COR-L47 (cell line): Measurements from ENCODE around the gene HEYL.
A peak's percentile ranks its signal among the peaks of the same experiment; 100 is the strongest.
"Not testable (repeated sequence)": the region's sequence is repeated elsewhere in the genome, so short reads cannot be mapped to it uniquely, and the experiment has no call there.

Experiments
- DNase-seq: peaks from one replicate; lab custom pipeline; 2025; lab: John Stamatoyannopoulos, UW

HEYL gene

GRCh38 chr1:39608921-39609320 lies 30.5 kb downstream of the HEYL start:
- no peak for DNase-seq

- not testable (repeated sequence) for DNase-seq
Observed at GRCh38 chr1:39603677-39604076, 35.8 kb downstream of the HEYL start.

GRCh38 chr1:39601667-39602255 lies 37.7 kb downstream of the HEYL start:
- DNase-seq = not testable (repeated sequence)

DNA sequence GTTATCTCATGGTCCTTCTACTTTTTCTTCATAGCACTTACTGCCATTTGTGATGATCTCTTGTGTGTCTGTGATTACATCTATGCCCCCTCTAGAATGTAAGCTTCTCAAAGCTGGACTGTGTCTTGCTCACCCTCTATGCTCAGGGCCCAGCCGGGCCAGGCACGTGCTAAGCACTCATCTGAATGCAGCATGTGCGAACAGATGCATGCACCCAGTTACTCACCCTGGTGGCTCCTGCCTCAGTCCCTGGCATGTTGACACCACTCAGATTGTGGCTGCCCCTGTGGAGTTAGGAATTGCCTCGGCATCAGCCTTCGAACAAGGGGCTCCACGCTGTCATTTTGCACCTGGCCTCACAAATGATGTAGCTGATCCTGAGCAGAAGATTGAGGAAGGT lies 43.3 kb downstream of the HEYL start:
- DNase-seq = no peak

DNA sequence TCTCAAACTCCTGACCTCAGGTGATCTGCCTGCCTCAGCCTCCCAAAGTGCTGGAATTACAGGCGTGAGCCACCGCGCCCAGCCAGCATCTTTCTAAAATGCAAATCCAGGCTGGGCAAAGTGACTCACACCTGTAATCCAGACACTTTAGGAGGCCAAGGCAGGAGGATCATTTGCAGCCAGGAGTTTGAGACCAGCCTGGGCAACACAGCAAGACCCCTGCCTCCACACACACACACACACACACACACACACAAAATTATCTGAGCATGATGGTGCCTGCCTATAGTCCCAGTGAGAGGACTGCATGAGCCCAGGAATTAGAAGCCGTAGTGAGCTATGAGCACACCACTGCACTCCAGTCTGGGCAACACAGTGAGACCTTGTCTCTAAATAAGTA lies 46.1 kb downstream of the HEYL start:
- no peak for DNase-seq

- peak; percentile 14 for DNase-seq
Observed at GRCh38 chr1:39592069-39592468, 47.4 kb downstream of the HEYL start.

DNA sequence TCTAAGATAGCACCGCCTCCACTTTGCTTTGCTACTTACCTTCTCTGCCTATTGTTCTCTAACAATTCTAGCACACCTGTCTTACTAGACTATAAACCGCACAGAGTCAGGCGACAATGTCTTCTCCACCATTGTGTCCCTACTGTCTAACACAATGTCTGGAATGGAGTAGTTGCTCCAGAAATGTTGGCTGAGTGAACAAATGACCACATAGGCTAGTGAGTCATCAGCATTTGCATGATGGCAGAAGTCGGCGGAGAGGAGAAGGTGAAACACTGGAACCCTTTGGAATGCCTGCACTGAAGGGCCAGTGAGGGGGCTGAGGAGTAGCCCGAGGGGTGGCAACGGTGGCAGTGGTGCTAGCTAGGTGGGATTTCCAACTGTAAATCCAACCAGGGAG lies 48.9 kb downstream of the HEYL start:
- DNase-seq = no peak

DNA sequence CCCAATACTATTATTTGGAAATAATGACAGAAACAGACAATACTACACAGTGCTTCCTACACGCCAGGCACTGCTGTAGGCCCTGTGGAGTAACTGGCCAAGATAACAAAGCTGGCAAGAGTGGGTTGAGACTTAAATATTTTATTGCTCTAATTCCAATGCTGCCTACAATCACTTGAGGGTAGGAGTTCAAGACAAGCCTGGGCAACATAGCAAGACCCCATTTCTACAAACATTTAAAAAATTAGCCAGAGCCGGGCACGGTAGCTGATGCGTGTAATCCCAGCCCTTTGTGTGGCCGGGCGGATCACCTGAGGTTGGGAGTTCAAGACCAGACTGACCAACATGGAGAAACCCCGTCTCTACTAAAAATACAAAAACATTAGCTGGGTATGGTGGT lies 53.5 kb downstream of the HEYL start:
- no peak for DNase-seq

DNA sequence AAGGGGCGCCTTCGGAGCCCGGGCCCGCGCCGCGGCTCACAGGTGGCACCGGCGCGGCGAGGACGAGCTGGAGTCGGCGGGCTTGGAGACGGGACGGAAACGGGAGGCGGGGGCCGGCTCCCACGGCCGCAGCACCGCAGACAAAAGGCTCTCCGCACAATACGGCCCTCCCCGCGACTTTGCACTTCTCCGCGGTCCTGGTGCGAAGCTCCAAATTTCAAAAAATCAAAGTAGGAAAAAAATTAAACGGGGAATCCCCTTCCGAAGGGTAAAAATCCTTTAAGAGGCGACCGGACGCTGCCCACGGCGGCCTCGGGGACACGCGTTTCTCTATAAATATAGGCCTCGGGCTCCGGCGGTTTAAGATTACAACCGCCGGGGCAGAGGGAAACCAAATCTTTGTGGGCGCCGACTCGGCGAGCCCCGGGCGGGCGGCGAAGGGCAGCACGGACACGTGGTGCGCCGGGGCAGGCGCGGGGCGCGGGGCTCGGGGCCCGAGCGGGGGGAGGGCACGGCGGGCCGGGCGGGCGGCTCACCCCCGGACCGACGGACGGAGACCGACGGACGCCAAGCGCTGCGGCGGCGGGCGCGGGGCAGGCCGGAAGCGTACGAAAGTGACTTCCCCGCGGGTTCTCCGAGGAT lies 63.3 kb downstream of the HEYL start:
- DNase-seq = peak; percentile 21

DNA sequence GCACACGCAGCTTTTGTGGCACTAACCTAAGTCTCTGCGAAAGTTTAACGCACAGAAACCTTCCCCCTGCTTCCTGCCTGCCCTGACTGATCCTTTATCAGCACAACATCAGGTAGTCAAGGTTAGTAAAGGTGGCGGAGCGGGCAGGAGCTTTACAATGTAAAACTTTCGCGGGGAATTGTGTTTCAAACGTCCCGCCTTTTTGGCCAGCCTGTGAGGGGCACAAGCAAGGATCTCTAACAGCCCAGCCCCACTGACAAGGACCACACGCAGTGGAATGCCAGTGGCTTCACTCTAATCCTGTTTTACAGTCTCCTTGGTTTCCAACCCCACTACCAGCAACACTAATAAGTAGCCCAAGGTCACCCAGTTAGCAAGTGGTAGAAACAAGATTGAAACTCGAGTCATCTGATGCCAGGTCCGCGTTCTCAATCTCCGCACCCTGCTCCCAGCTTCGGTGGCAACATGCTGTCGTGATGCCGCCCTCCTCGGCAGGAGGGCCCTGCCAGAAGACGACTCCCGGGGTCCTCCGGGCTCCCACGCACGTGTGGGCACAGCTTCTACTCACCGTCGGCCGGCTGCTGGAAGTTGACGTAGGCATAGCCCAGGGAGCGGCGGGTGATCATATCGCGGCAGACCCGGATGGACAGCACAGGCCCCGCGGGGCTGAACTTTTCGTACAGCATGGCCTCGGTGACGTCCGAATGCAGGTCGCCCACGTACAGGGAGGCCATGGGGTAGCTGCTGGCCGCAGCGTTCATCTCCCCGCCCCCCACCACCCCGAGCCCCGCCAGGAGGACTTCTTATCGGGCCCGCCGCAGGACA lies 64.0 kb downstream of the HEYL start:
- peak; percentile 9 for DNase-seq

DNA sequence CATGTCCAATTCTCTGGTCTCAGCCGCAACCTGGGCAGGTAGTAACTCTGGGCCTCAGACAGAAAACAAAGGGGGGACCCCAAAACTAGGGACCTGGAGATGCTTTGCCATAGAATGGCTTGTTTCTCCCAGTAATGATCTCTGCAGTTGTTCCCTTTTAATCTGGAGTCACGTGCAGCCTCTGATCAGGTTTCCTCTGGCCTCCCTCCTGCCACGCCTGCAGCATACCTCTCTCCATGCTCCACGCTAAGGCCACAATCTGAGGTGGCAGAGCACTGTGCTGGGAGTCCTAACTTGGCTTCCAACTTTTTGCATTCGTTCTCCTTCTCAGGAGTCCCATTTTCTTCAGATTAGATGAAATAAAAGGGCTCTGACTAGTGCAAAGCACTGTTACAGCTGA lies 64.8 kb downstream of the HEYL start:
- DNase-seq = peak; percentile 1
